ENCODE results near the gene CHST8.

CHST8 gene

DNA sequence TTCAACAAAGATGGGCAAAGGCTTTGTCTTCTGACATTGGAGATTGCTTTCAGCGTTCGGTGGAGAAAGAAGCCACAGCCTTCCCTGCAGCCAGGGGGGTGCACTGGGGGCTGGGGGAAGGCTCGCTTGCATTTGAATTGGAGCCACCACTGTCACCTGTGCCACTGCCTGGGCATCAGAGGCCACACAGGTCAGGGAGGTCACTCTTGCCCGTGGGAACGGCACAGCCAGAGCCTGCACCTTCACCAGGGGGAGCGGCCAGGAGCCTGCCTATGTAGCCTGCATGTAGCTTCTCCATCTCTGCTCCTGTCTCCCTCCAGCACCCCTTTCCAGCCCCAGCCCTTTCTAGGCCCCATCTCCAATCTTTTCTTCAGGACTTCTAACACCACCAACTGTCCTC, 131.2 kb downstream of the CHST8 start:
- TF ChIP-seq TEAD4 (IDR thresholded peaks at IDR 0.05) (no peak), FOXM1 (IDR thresholded peaks at IDR 0.05; ENCODE audit: borderline replicate concordance, low read depth) (no peak), CREB1 (IDR thresholded peaks at IDR 0.05; ENCODE audit: low read depth) (no peak), ZBTB7A (IDR thresholded peaks at IDR 0.05; ENCODE audit: low read depth) (no peak), CEBPB (IDR thresholded peaks at IDR 0.05) (no peak), RAD21 (IDR thresholded peaks at IDR 0.05; ENCODE audit: low read depth) (no peak), EP300 (IDR thresholded peaks at IDR 0.05; ENCODE audit: borderline replicate concordance) (no peak), TAF1 (IDR thresholded peaks at IDR 0.05; ENCODE audit: low read depth) (no peak), YY1 (IDR thresholded peaks at IDR 0.05; ENCODE audit: low read depth) (no peak), TCF12 (IDR thresholded peaks at IDR 0.05; ENCODE audit: low read depth) (no peak), EGR1 (IDR thresholded peaks at IDR 0.05) (no peak), NFIC (IDR thresholded peaks at IDR 0.05) (no peak), MAX (IDR thresholded peaks at IDR 0.05) (no peak)
- TF ChIP-seq, protein P1, sequence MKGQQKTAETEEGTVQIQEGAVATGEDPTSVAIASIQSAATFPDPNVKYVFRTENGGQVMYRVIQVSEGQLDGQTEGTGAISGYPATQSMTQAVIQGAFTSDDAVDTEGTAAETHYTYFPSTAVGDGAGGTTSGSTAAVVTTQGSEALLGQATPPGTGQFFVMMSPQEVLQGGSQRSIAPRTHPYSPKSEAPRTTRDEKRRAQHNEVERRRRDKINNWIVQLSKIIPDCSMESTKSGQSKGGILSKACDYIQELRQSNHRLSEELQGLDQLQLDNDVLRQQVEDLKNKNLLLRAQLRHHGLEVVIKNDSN (IDR thresholded peaks at IDR 0.05), result no peak
- TF ChIP-seq, protein P2, sequence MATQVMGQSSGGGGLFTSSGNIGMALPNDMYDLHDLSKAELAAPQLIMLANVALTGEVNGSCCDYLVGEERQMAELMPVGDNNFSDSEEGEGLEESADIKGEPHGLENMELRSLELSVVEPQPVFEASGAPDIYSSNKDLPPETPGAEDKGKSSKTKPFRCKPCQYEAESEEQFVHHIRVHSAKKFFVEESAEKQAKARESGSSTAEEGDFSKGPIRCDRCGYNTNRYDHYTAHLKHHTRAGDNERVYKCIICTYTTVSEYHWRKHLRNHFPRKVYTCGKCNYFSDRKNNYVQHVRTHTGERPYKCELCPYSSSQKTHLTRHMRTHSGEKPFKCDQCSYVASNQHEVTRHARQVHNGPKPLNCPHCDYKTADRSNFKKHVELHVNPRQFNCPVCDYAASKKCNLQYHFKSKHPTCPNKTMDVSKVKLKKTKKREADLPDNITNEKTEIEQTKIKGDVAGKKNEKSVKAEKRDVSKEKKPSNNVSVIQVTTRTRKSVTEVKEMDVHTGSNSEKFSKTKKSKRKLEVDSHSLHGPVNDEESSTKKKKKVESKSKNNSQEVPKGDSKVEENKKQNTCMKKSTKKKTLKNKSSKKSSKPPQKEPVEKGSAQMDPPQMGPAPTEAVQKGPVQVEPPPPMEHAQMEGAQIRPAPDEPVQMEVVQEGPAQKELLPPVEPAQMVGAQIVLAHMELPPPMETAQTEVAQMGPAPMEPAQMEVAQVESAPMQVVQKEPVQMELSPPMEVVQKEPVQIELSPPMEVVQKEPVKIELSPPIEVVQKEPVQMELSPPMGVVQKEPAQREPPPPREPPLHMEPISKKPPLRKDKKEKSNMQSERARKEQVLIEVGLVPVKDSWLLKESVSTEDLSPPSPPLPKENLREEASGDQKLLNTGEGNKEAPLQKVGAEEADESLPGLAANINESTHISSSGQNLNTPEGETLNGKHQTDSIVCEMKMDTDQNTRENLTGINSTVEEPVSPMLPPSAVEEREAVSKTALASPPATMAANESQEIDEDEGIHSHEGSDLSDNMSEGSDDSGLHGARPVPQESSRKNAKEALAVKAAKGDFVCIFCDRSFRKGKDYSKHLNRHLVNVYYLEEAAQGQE (IDR thresholded peaks at IDR 0.05; ENCODE audit: low read depth), result no peak

DNA sequence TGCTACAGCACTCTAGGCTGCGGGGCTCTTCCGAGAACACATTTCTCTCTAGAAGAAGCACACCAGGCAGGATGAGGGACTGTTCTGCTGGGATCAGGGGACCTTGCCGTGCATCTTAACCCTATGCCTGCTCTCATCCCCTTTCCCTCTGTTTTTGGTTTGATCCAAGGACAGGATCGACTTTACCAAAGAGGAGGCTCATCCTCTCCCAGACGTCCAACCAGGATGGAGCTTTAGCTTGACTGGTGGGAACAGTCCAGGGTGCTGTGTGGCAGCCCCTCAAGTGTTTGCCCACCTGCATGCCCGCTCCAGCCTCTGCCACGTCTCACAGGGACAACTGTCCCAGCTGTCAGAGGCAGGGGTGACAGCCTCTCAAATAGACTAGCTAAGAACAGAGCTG, 132.6 kb downstream of the CHST8 start:
- TF ChIP-seq NFIC (IDR thresholded peaks at IDR 0.05) (no peak), MAX (IDR thresholded peaks at IDR 0.05) (no peak), EP300 (IDR thresholded peaks at IDR 0.05; ENCODE audit: borderline replicate concordance) (no peak), YY1 (IDR thresholded peaks at IDR 0.05; ENCODE audit: low read depth) (no peak), FOXM1 (IDR thresholded peaks at IDR 0.05; ENCODE audit: borderline replicate concordance, low read depth) (no peak), EGR1 (IDR thresholded peaks at IDR 0.05) (no peak), RAD21 (IDR thresholded peaks at IDR 0.05; ENCODE audit: low read depth) (no peak), CREB1 (IDR thresholded peaks at IDR 0.05; ENCODE audit: low read depth) (no peak), ZBTB7A (IDR thresholded peaks at IDR 0.05; ENCODE audit: low read depth) (no peak), TEAD4 (IDR thresholded peaks at IDR 0.05) (no peak), CEBPB (IDR thresholded peaks at IDR 0.05) (no peak)
- TF ChIP-seq, protein P1 (IDR thresholded peaks at IDR 0.05), result no peak

- TF ChIP-seq TAF1 (IDR thresholded peaks at IDR 0.05; ENCODE audit: low read depth) (no peak), RAD21 (IDR thresholded peaks at IDR 0.05; ENCODE audit: low read depth) (no peak), YY1 (IDR thresholded peaks at IDR 0.05; ENCODE audit: low read depth) (no peak), CREB1 (IDR thresholded peaks at IDR 0.05; ENCODE audit: low read depth) (no peak), CEBPB (IDR thresholded peaks at IDR 0.05) (no peak)
Measured at GRCh38 chr19:33755099-33756035, 133.6 kb downstream of the CHST8 start.

DNA sequence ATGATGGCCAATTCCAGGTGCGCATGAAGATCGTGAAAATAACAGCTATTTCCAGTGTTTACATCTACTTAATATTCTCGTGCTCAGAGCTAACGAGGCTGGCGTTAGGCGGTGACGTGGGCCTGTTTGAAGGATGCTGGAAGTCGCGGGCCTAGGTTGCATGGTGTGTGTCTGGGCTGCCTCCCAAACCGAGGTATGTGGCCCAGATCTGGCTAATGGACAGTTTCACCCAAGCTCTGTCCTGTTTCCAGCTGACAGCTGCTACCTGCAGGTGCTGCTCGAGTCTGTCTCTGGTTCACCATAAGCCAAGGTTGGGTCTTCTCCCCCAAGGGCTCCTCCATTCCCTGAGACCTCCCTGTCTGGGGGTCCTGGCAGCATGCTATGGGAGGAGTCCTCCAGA, 134.4 kb downstream of the CHST8 start:
- TF ChIP-seq TCF12 (IDR thresholded peaks at IDR 0.05; ENCODE audit: low read depth), result no peak
- TF ChIP-seq EGR1 (IDR thresholded peaks at IDR 0.05), result no peak
- no peak for TF ChIP-seq MAX (IDR thresholded peaks at IDR 0.05)
- TF ChIP-seq ZBTB7A (IDR thresholded peaks at IDR 0.05; ENCODE audit: low read depth), result no peak
- TF ChIP-seq RAD21 (IDR thresholded peaks at IDR 0.05; ENCODE audit: low read depth), result no peak
- no peak for TF ChIP-seq NFIC (IDR thresholded peaks at IDR 0.05)
- no peak for TF ChIP-seq TAF1 (IDR thresholded peaks at IDR 0.05; ENCODE audit: low read depth)
- TF ChIP-seq, protein P1 (IDR thresholded peaks at IDR 0.05), result no peak
- TF ChIP-seq FOXM1 (IDR thresholded peaks at IDR 0.05; ENCODE audit: borderline replicate concordance, low read depth), result no peak
- TF ChIP-seq EP300 (IDR thresholded peaks at IDR 0.05; ENCODE audit: borderline replicate concordance), result no peak
- TF ChIP-seq, protein P2 (IDR thresholded peaks at IDR 0.05; ENCODE audit: low read depth), result no peak
- TF ChIP-seq CREB1 (IDR thresholded peaks at IDR 0.05; ENCODE audit: low read depth), result no peak
- TF ChIP-seq YY1 (IDR thresholded peaks at IDR 0.05; ENCODE audit: low read depth), result no peak
- TF ChIP-seq CEBPB (IDR thresholded peaks at IDR 0.05), result no peak
- no peak for TF ChIP-seq TEAD4 (IDR thresholded peaks at IDR 0.05)
